ENCODE measurements around the gene SYNE1. TPM values are rescaled to one million over a fixed set of nuclear protein-coding genes. Genes with fewer than 3 reads are reported as not detected.
A peak's percentile ranks its signal among the peaks of the same experiment; 100 is the strongest.

Gene SYNE1
- total RNA-seq, 1 donor: 101 TPM

DNA sequence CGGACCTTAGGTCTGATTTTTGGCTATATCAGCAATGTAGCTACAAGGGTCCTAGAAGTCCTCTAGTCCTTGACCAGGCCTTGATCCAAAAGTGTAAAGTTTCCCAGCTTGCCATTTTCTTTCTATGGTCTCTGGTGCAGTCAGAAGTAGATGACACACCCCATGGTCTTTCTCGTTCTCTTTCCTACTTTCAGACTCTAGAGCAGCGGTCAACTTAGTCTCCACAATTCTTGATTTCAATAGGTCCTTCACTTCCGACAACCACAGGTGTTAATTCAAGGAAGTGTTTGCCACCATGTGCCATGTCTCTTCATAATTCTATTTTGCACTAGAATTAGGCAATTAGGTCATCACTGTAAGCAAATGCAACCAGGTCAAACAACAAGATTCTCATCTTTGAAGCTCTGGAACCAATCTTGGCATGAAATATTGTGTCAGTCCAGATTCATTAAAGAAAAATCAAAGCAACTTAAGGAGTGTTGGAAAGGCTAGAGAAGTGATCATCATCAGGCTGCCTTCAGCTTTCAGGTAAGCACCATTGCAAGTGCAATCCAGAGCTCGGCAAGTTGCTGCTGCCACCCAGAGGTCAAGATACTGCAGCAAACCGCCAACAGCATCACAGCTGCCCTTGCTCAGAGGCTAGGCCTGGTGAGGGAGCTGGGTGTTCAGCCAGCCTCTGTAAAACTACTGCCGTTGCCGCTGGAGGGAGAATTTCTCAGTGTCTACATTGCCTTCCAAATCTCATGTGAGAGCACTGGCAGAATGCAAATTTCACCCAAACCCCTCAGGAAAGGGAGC is 5.6 kb upstream of the SYNE1 start:
- DNase-seq (ENCODE audit: low read depth): peak; percentile 35
- no peak overlapping the region for H3K4me3 ChIP-seq (ENCODE audit: low read depth, low read length)
- TF ChIP-seq, protein P1, sequence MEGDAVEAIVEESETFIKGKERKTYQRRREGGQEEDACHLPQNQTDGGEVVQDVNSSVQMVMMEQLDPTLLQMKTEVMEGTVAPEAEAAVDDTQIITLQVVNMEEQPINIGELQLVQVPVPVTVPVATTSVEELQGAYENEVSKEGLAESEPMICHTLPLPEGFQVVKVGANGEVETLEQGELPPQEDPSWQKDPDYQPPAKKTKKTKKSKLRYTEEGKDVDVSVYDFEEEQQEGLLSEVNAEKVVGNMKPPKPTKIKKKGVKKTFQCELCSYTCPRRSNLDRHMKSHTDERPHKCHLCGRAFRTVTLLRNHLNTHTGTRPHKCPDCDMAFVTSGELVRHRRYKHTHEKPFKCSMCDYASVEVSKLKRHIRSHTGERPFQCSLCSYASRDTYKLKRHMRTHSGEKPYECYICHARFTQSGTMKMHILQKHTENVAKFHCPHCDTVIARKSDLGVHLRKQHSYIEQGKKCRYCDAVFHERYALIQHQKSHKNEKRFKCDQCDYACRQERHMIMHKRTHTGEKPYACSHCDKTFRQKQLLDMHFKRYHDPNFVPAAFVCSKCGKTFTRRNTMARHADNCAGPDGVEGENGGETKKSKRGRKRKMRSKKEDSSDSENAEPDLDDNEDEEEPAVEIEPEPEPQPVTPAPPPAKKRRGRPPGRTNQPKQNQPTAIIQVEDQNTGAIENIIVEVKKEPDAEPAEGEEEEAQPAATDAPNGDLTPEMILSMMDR (IDR thresholded peaks at IDR 0.05; ENCODE audit: insufficient read depth, low read depth, low read length): peak; percentile 57

DNA sequence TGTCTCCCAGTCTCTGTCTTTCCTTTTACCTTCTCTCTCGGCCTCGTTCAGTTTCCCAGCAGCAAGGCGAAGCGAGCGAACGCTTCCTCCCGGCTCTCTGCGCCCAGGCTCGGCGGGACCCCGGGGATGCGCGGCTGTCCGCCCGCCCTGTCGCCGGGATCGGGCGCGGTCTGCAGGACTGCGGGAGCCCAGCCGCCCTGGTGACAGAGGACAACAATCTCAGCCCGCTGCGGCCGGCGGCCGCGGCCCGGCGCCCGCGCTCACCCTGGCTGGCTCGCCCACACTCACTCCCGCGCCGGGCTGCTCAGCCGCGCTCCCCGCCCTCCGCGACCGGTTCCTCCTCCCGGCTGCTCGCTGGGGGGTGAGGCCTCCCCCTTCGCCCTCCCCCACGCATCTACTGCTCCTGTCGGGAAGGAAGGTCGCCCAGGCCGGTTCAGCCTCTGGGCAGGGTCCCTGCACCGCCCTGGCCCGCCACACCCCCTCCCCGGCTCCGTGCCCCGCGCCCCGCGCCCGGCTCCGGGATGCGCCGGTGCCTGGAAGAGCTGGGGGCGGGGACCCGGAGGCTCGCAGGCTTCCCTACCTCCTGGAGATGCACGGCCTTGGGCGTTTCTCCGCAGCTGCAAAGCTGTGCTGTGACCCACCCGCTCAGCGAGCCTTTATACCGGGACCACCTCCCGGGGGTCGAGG is 410 bp downstream of the SYNE1 start:
- no peak for DNase-seq (ENCODE audit: low read depth)
- TF ChIP-seq, protein P1 (IDR thresholded peaks at IDR 0.05; ENCODE audit: insufficient read depth, low read depth, low read length): no peak

DNA sequence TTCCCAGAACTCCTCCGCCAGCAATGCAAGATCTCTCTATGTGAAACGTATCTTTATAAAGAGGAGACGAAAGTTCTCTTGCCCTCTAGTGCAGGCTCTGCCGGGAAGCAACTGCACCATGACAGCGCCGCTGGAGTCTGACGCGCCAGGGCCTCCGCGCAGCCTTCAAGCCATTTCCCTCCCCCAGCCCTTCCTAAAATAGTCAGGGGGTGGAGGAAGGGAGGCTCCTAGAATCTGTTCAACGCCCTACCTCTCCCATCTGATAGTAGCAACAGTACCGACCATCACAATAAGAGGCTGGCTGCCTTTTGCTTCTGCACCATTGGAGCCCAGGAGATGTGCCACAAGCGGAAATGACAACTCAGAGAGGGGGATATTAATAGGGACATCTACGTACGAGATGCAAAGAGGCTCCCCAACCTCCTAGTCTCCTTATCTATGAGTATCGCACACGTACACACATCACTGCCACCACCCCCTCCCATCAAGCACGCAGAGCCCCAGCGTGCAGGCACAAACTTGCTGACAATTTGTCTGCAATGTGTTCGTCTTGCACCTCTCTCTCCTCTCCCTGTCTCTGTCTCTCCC is 1.0 kb downstream of the SYNE1 start:
- peak overlapping the region; percentile 53 for H3K4me3 ChIP-seq (ENCODE audit: low read depth, low read length)
- peak; percentile 13 for DNase-seq (ENCODE audit: low read depth)
- TF ChIP-seq, protein P1 (IDR thresholded peaks at IDR 0.05; ENCODE audit: insufficient read depth, low read depth, low read length): no peak

More for the DNA sequence above, 410 bp downstream of the SYNE1 start:
- peak overlapping the region; percentile 53 for H3K4me3 ChIP-seq (ENCODE audit: low read depth, low read length)

DNA sequence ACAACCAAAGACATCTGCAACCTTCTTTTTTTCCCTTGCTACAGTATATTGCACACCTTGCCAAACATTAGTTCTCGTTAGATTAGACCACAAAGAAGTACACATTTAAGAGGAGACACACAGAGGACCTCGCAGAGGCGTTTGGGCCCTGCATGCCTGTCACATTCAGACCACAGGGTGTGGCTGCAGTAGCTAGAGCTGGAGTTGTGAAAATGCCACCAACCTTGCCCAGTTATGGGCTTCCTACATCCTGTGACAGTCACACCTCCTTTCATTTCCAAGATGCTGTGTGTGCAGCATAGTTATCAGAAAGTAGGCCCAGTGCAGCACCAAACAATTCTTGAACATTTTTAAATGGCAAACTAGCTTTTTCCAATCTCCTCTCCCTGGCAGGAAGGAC is 2.4 kb downstream of the SYNE1 start:
- TF ChIP-seq, protein P1 (IDR thresholded peaks at IDR 0.05; ENCODE audit: insufficient read depth, low read depth, low read length): no peak
- no peak for DNase-seq (ENCODE audit: low read depth)
- no peak overlapping the region for H3K4me3 ChIP-seq (ENCODE audit: low read depth, low read length)

DNA sequence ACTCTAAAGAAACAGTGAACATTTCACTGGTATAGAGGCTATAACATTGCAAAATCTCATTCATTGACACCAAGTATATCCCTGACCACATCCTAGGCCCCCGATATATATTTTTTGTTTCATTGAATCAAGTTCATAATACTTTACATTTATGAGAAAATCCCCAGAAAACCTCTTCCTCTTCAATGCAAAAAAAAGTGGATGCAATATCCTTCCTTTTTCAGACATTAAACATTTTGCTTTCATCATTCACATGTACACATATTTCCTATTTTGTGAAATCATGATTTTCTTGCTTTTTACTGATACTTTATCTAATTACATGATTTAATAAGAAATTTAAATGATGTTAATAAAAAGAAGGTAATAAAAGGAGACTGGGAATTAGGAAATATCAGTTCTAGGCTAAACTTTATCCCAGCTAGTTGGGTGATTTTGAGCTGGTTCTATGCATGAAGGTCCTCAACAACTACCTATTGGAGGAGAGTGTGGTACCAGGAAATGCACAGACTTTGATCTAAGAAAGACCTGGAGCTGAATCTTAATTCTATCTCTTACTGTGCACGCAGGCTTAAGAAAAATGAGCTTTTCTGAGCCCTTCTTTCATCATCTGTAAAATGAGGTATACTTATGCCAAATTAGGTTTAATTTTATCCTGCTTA is 4.9 kb downstream of the SYNE1 start:
- TF ChIP-seq, protein P1 (IDR thresholded peaks at IDR 0.05; ENCODE audit: insufficient read depth, low read depth, low read length): no peak
- no peak for DNase-seq (ENCODE audit: low read depth)
- no peak overlapping the region for H3K4me3 ChIP-seq (ENCODE audit: low read depth, low read length)

DNA sequence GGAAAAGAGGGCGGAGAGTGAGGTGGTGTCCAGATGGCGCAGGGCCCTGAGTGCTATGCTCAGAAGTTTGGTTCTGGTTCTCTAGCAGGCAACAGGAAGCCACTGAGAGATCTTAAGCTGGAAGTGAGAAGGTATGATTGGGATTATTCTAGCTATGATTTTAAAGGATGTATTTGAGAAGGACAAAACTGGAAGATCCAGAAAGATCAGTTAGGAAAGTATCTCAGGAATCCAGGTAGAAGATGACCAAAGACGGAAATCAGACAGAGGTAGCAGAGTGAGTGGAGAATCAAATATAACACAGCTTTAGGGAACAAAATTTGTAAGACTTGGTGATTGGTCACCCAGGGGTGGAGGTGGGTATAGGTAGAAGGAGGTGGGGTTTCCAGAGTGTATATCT is 5.8 kb downstream of the SYNE1 start:
- TF ChIP-seq, protein P1 (IDR thresholded peaks at IDR 0.05; ENCODE audit: insufficient read depth, low read depth, low read length): no peak
- DNase-seq (ENCODE audit: low read depth): no peak
- H3K4me3 ChIP-seq (ENCODE audit: low read depth, low read length): no peak overlapping the region

Measured in fibroblast of villous mesenchyme (primary cell).